ENCODE measurements around the gene UVSSA. TPM values are rescaled to one million over a fixed set of nuclear protein-coding genes. Genes with fewer than 3 reads are reported as not detected.
"Not testable (repeated sequence)": the region's sequence is repeated elsewhere in the genome, so short reads cannot be mapped to it uniquely, and the experiment has no call there.

The UVSSA gene
- total RNA-seq, 1 donor = 16.0 TPM

DNA sequence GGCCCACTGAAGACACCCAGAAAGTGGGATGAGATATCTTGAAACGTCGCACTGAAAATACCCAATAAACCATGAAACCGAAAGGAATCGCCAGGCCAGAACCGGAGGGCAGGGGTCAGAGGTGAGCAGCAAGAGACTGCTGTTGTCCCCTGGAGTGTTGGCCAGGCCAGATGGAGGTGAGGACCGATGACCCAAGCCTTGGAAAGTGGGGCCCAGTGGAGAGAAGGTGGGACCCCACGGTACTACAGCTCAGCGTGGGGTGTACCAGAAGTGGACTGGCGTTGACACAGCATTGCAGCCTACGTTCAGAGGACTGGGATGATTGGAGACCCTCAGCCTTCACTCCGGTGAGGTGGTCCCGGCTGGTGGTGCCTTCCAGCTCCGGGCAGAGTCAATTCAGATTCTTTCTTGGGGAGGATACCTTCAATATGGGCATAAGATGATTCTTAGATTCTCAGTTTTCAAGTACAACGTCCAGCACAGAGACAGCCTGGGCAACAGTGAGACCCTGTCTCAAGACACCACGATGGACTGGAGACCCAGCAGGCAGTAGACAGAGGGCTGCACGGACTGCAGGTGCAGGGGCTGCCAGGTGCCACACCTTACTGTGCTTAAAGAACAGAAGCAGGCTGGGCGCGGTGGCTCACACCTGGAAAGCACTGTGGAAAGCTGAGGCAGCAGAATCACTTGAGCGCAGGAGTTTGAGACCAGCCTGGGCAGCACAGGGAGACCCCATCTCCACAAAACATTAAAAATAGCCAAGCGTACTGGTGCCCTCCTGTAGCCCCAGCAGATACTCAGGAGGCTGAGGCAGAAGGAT, 34.0 kb upstream of the UVSSA start:
- Histone ChIP-seq H3K9me3 (ENCODE audit: low read depth, low read length) (no peaks in the 10 kb centered on the region), H3K4me3 (ENCODE audit: low read length) (no peak overlapping the region), H3K4me1 (ENCODE audit: insufficient read depth, low read length) (peaks cover 44% of the 10 kb centered on the region), H3K27me3 (ENCODE audit: insufficient read depth, low read length) (no peaks in the 10 kb centered on the region)

GRCh38 chr4:1315306-1315705, 31.7 kb upstream of the UVSSA start:
- H3K9me3 ChIP-seq (ENCODE audit: low read depth, low read length) = no peaks in the 10 kb centered on the region
- peaks cover 22% of the 10 kb centered on the region for H3K4me1 ChIP-seq (ENCODE audit: insufficient read depth, low read length)
- no peak overlapping the region for H3K4me3 ChIP-seq (ENCODE audit: low read length)
- H3K27me3 ChIP-seq (ENCODE audit: insufficient read depth, low read length) = no peaks in the 10 kb centered on the region

DNA sequence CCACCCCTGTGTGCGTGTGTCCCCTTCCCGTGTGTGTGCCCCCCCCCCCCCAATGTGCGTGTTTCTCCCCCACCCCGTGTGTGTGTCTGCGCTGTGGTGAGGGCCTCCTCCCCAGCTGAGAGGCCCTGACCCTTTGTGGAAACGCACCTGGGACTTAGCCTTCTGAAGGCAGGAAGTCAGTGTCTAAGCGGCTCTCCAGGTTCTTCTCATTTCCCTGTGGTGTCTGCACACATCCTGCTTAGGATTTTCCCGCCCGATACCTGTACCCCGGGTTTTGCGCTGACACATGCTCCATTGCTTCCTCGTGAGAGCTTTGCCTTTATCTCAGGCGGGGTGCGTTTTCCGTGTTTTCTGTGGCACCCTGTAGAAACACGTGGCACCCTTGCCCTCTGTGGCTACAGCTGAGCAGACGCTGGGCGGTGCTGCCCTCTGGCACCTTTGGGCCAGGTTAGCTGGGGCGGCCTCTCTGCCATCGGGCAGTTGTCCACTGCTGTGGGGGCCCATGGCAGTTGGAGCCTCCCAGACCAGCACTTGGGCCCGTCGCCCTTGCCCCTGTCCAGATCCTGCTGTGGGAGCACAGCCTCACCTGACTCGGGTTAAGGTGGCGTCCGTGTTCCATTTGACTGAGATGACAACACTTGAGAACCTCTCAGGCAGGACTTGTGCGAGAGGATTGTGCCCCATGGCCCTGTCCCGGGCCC, 31.0 kb upstream of the UVSSA start:
- no peak overlapping the region for H3K4me3 ChIP-seq (ENCODE audit: low read length)
- no peaks in the 10 kb centered on the region for H3K27me3 ChIP-seq (ENCODE audit: insufficient read depth, low read length)
- H3K9me3 ChIP-seq (ENCODE audit: low read depth, low read length) = no peaks in the 10 kb centered on the region
- H3K4me1 ChIP-seq (ENCODE audit: insufficient read depth, low read length) = peaks cover 15% of the 10 kb centered on the region

DNA sequence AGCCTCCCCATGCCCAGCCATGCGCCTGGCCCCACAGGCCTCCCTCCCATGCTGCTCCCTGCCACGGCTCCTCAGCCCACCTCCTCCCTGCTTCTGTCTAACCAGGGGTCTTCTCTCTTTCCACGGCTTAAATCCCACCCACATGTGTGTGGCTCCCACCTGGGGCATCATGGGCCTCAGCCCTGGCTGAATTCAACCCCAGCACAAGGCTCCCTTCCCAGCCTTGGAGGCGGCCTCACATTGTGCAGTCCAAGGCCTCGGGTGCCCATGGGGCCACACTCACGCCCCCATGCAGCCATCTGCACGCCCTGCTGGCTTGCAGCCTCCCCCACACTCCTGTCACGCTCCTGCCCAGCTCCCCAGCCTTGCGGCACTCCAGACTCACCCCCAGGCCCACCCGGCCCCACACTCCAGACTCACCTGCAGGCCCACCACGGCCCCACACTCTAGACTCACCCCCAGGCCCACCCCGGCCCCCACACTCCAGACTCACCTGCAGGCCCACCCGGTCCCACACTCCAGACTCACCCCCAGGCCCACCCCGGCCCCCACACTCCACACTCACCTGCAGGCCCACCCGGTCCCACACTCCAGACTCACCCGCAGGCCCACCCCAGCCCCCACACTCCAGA, 30.4 kb upstream of the UVSSA start:
- Histone ChIP-seq H3K4me3 (ENCODE audit: low read length) (no peak overlapping the region), H3K27me3 (ENCODE audit: insufficient read depth, low read length) (no peaks in the 10 kb centered on the region), H3K9me3 (ENCODE audit: low read depth, low read length) (no peaks in the 10 kb centered on the region), H3K4me1 (ENCODE audit: insufficient read depth, low read length) (peaks cover 9% of the 10 kb centered on the region)

- Histone ChIP-seq H3K4me1 (ENCODE audit: insufficient read depth, low read length) (peaks cover 5% of the 10 kb centered on the region), H3K27me3 (ENCODE audit: insufficient read depth, low read length) (no peaks in the 10 kb centered on the region), H3K9me3 (ENCODE audit: low read depth, low read length) (no peaks in the 10 kb centered on the region), H3K4me3 (ENCODE audit: low read length) (no peak overlapping the region)
Measured at GRCh38 chr4:1317177-1318045, 29.6 kb upstream of the UVSSA start.

DNA sequence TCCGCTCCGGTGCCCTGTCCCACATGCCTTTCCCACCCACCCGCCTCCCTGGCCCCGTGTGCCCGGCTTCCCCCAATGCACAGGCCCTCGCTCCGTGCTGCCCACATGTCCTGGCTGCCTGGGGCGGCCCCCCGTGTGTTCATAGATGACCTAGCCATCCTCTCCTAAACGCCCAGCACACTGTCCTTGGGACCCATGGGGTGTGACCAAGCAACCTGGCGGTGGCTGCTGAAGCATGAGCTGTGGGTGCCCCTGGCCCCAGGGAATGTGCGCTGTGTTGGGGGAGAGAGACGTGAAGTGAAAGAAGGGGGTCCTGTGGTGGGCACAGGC, 29.0 kb upstream of the UVSSA start:
- H3K27me3 ChIP-seq (ENCODE audit: insufficient read depth, low read length) = no peaks in the 10 kb centered on the region
- H3K9me3 ChIP-seq (ENCODE audit: low read depth, low read length) = no peaks in the 10 kb centered on the region
- H3K4me1 ChIP-seq (ENCODE audit: insufficient read depth, low read length) = peaks cover 5% of the 10 kb centered on the region
- no peak overlapping the region for H3K4me3 ChIP-seq (ENCODE audit: low read length)

DNA sequence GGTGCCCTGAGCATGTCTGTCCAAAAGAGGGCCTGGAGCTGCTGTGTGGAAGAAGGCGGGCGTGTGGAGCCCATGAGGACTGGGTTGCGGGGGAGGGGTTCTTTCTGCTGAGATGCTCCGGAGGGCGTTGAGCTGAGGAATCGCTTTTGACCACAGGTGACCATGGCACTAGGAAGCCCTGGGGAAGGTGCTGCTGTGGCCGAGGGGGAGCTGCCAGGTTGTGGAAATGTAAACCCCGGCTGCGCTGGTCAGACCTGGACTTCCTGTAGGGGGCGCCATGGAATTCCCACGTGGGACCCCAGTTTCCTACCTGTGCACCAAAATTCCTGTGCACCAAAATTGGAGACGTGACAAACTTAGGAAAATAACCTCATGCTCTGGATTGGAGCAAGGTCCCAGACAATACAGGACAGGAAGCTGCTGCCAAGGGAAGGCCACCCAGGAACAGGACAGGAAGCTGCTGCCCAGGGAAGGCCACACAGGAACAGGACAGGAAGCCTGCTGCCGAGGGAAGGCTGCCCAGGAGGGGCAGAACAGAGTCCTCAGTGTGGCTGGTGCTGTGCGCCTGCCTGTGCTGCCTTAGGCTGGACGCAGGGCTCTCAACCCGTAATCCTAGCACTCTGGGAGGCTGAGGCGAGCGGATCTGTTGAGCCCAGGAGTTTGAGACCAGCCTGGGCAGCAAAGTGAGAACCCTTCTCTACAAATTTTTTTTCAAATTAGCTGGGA, 28.4 kb upstream of the UVSSA start:
- H3K4me3 ChIP-seq (ENCODE audit: low read length) = no peak overlapping the region
- H3K27me3 ChIP-seq (ENCODE audit: insufficient read depth, low read length) = no peaks in the 10 kb centered on the region
- peaks cover 5% of the 10 kb centered on the region for H3K4me1 ChIP-seq (ENCODE audit: insufficient read depth, low read length)
- no peaks in the 10 kb centered on the region for H3K9me3 ChIP-seq (ENCODE audit: low read depth, low read length)

DNA sequence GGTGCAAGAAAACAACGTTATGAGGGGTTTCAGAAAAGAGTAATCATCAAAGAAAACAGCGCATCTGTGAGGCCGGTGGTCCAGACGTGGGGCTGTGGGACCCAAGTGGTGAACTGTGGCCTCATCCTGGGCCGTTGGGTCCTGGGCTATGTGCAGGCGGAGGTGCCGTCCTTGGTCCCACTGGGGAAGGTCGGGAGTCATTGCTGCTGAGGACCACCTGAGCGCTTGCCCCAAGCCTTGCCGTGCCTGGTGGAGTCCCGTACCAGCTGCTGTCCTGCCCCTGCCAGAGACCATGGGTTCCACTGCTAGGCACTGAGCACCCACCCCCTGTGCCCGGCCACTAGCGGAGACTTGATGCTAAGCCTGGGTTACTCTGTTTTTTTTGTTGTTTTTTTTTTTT, 25.5 kb upstream of the UVSSA start:
- H3K27me3 ChIP-seq (ENCODE audit: insufficient read depth, low read length) = no peaks in the 10 kb centered on the region
- peaks cover under 1% of the 10 kb centered on the region for H3K4me1 ChIP-seq (ENCODE audit: insufficient read depth, low read length)
- H3K9me3 ChIP-seq (ENCODE audit: low read depth, low read length) = no peaks in the 10 kb centered on the region
- H3K4me3 ChIP-seq (ENCODE audit: low read length) = no peak overlapping the region

DNA sequence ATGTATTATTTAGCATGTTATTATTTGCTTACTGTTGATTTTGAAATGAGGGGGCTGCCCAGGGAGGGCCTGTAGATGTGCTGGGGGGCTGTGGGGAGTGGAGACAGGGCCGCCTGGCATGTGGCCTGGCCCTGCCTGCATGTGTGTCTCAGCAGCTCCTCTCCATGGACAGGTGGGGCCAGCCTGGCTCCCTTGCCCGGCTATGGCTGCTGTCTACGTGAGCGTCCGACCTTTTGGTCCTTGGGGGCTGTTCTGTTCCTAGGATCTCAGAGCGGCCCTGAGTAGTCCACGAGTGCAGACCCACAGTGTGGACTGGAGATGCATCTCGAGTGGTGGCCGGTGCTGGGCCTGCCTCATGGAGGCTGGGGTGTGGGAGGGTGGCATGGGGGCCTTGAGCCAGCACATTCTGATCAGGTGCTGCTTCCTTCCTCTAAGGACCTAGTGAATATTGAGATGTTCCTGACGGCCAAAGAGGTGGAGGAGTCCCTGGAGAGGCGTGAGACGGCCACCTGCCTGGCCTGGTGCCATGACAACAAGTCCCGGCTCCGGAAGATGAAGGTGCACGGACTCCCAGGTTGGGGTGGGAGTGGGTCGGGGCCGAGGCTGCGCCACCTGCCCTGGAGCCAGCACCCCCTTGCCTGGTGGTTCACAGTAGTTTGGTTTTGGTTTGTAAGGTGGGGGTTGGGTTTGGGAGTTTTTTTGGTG, 24.9 kb upstream of the UVSSA start:
- no peaks in the 10 kb centered on the region for H3K4me1 ChIP-seq (ENCODE audit: insufficient read depth, low read length)
- no peak overlapping the region for H3K4me3 ChIP-seq (ENCODE audit: low read length)
- H3K27me3 ChIP-seq (ENCODE audit: insufficient read depth, low read length) = no peaks in the 10 kb centered on the region
- H3K9me3 ChIP-seq (ENCODE audit: low read depth, low read length) = no peaks in the 10 kb centered on the region

DNA sequence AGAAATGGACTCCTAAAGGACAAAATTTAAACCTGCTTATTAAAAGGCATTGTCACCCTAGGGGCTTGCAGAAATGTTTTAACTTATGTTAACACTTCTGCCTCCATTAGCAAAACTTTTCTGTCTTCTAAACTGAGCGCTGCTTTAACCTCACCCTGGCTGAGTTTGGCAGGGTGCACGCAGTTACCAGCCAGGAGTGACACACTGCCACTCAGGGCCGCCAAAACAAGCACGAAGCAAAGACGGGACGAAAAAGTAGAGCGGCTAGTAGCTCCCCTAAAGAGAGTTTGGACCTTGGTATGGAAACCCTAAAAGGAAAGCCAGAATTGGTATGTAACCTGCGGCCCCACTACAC, 23.8 kb upstream of the UVSSA start:
- H3K27me3 ChIP-seq (ENCODE audit: insufficient read depth, low read length) = no peaks in the 10 kb centered on the region
- no peaks in the 10 kb centered on the region for H3K9me3 ChIP-seq (ENCODE audit: low read depth, low read length)
- H3K4me3 ChIP-seq (ENCODE audit: low read length) = no peak overlapping the region
- H3K4me1 ChIP-seq (ENCODE audit: insufficient read depth, low read length) = no peaks in the 10 kb centered on the region

DNA sequence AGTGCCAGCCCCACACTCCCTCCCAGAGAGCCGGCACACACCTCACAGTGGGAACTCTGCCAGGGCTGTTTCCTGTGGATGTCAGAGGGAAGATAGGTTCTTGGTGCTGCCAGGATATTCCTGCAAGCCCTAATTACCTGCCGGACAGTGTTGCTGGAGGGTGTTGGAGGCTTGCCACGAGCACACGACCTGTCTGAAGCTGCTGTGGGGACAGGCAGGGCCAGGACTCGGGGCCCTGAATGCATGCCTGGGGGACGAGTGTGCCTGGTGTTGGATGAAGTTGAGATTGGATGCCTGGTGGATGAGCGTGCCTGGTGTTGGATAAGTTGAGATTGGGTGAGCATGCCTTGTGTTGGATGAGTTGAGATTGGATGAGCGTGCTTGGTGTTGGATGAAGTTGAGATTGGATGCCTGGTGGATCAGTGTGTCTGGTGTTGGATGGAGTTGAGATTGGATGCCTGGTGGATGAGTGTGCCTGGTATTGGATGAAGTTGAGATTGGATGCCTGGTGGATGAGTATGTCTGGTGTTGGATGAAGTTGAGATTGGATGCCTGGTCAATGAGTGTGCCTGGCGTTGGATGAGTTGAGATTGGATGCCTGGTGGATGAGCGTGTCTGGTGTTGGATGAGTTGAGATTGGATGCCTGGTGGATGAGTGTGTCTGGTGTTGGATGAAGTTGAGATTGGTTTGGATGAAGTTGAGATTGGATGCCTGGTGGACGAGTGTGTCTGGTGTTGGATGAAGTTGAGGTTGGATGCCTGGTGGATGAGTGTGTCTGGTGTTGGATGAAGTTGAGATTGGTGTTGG, 23.2 kb upstream of the UVSSA start:
- Histone ChIP-seq H3K4me1 (ENCODE audit: insufficient read depth, low read length) (peaks cover 2% of the 10 kb centered on the region), H3K4me3 (ENCODE audit: low read length) (no peak overlapping the region), H3K27me3 (ENCODE audit: insufficient read depth, low read length) (no peaks in the 10 kb centered on the region), H3K9me3 (ENCODE audit: low read depth, low read length) (no peaks in the 10 kb centered on the region)

- not testable (repeated sequence) for H3K27me3 ChIP-seq (ENCODE audit: insufficient read depth, low read length); H3K4me3 ChIP-seq (ENCODE audit: low read length); H3K9me3 ChIP-seq (ENCODE audit: low read depth, low read length); H3K4me1 ChIP-seq (ENCODE audit: insufficient read depth, low read length)
Measured at GRCh38 chr4:1324443-1325175, 22.4 kb upstream of the UVSSA start.

DNA sequence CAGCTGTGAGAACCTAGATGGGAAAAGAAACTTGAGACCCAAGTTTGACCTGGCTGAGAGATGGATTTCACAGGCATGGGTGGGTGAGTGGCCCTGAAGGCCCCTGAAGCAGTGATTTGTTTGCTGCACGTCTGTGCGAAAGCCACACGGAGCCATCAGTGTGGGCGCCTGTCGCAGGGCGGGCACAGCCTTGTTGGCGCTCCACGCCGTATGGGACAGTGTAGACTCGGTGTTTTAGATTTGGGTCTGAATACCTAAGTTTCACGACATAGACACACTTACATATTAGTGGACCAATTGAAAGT, 21.9 kb upstream of the UVSSA start:
- H3K4me1 ChIP-seq (ENCODE audit: insufficient read depth, low read length) = peaks cover 15% of the 10 kb centered on the region
- no peak overlapping the region for H3K4me3 ChIP-seq (ENCODE audit: low read length)
- no peaks in the 10 kb centered on the region for H3K27me3 ChIP-seq (ENCODE audit: insufficient read depth, low read length)
- H3K9me3 ChIP-seq (ENCODE audit: low read depth, low read length) = no peaks in the 10 kb centered on the region
